HG02642 (cell line): ENCODE data around the gene CHN2.
"Not testable (repeated sequence)": the region's sequence is repeated elsewhere in the genome, so short reads cannot be mapped to it uniquely, and the experiment has no call there.

Experiments
- ATAC-seq: cut with Tn5 transposase; IDR thresholded peaks from one replicate; pipeline ENCODE4 v1.9.1; 2021; ENCODE audit warnings: mild to moderate bottlenecking; ENCODE audit not compliant: unreplicated experiment, poor library complexity

Gene CHN2

GRCh38 chr7:29505931-29506330, 311.4 kb downstream of the CHN2 start:
- no peak for ATAC-seq

GRCh38 chr7:29508608-29509007, 314.0 kb downstream of the CHN2 start:
- ATAC-seq: no peak

GRCh38 chr7:29510028-29510427, 315.5 kb downstream of the CHN2 start:
- ATAC-seq: no peak

- ATAC-seq: no peak
Measured at GRCh38 chr7:29511337-29511736, 316.8 kb downstream of the CHN2 start.

DNA sequence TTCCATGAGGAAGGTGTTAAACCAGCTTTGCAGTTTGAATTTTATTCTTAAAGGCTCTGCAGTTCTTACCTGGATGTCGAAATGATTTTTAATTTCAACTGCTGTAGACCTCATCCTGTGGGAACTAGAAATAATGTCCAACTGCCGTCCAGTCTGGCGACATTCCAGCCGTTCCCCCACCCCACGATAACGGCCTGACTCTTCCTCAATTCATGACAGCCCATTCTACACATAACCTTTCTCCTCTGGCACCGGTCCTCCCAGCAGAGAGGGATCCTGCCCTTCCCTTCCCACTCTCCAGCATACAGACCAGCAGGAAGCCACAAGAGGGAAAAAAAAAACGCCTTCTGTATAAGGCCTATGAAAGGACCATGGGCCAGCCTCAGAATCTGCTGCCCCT, 317.3 kb downstream of the CHN2 start:
- no peak for ATAC-seq

- no peak for ATAC-seq
Measured at GRCh38 chr7:29516491-29516890, 321.9 kb downstream of the CHN2 start.

GRCh38 chr7:29518616-29519015, 324.0 kb downstream of the CHN2 start:
- ATAC-seq: no peak

- ATAC-seq: no peak
Measured at GRCh38 chr7:29523728-29524127, 329.2 kb downstream of the CHN2 start.

DNA sequence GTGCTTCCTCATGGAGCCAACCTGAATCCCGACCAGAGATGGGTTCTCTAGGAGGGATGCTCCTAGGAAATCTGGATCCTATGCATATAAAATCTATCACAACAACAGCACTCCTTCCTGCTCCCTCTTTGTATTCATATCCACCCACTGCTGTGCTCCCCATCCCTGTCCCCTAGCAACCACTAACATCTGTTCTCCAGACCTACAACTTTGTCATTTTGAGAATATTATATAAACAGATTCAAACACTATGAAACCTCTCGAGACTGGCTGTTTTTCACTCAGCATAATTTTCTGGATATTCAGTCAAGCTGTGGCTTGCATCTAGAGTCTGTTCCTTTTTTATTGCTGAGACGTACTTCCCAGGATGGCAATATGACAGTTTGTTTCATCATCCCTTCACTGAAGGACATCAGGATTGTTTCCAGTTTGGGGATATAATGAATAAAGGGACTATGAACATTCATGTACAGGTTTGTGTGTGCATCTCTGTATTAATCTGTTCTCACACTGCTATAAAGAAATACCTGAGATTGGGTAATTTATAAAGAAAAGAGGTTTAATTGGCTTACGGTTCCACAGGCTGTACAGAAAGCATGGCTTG, 333.0 kb downstream of the CHN2 start:
- ATAC-seq: no peak

- ATAC-seq: not testable (repeated sequence)
Measured at GRCh38 chr7:29528526-29528925, 334.0 kb downstream of the CHN2 start.
